ENCODE measurements around the gene FRMD4A.

The FRMD4A gene

GRCh38 chr10:13699216-13699615, 631.5 kb downstream of the FRMD4A start:
- TF ChIP-seq CTCF (IDR thresholded peaks at IDR 0.05), result no peak
- no peak for TF ChIP-seq ZFX (IDR thresholded peaks at IDR 0.05; ENCODE audit: borderline replicate concordance)
- no peak overlapping the region for H3K27ac ChIP-seq

- H3K27ac ChIP-seq, result no peak overlapping the region
- TF ChIP-seq CTCF (IDR thresholded peaks at IDR 0.05) (no peak), ZFX (IDR thresholded peaks at IDR 0.05; ENCODE audit: borderline replicate concordance) (no peak)
These were observed 632.5 kb downstream of the FRMD4A start for GRCh38 chr10:13698217-13698616.

- no peak for TF ChIP-seq CTCF (IDR thresholded peaks at IDR 0.05)
- no peak for TF ChIP-seq ZFX (IDR thresholded peaks at IDR 0.05; ENCODE audit: borderline replicate concordance)
- H3K27ac ChIP-seq, result no peak overlapping the region
These were observed 634.7 kb downstream of the FRMD4A start for GRCh38 chr10:13696071-13696470.

GRCh38 chr10:13695588-13695987, 635.1 kb downstream of the FRMD4A start:
- no peak for TF ChIP-seq ZFX (IDR thresholded peaks at IDR 0.05; ENCODE audit: borderline replicate concordance)
- TF ChIP-seq CTCF (IDR thresholded peaks at IDR 0.05), result no peak
- no peak overlapping the region for H3K27ac ChIP-seq

GRCh38 chr10:13693783-13694700, 636.7 kb downstream of the FRMD4A start:
- TF ChIP-seq ZFX (IDR thresholded peaks at IDR 0.05; ENCODE audit: borderline replicate concordance) (no peak), CTCF (IDR thresholded peaks at IDR 0.05) (no peak)
- H3K27ac ChIP-seq, result no peak overlapping the region

GRCh38 chr10:13690281-13690825, 640.4 kb downstream of the FRMD4A start:
- TF ChIP-seq CTCF (IDR thresholded peaks at IDR 0.05) (no peak), ZFX (IDR thresholded peaks at IDR 0.05; ENCODE audit: borderline replicate concordance) (no peak)
- H3K27ac ChIP-seq, result no peak overlapping the region

GRCh38 chr10:13686331-13686752, 644.4 kb downstream of the FRMD4A start:
- H3K27ac ChIP-seq, result no peak overlapping the region
- TF ChIP-seq ZFX (IDR thresholded peaks at IDR 0.05; ENCODE audit: borderline replicate concordance) (no peak), CTCF (IDR thresholded peaks at IDR 0.05) (no peak)
